K562 (cell line): ENCODE results near the gene CTF1.

Experiments used
- CHD7 ChIP-seq: fragments of 200-600 bp; sonication (generic); IDR thresholded peaks from one replicate; pipeline ENCODE4 v1.6.1; 2012; ENCODE audit warnings: mild to moderate bottlenecking, low read depth, low read length, inconsistent platforms
- CTCF ChIP-seq, 3 experiments: IDR thresholded peaks in 2 of 3; conservative IDR thresholded peaks in 1 of 3; 2 replicates each; pipeline ENCODE4 v1.5.1; 2011 to 2012; ENCODE audit warnings: low read length in 3 of 3, mild to moderate bottlenecking in 3 of 3, control low read depth in 2 of 3, improper control_type of control experiment in 1 of 3, inconsistent platforms in 1 of 3, low read depth in 1 of 3, mixed read lengths in 1 of 3, moderate library complexity in 1 of 3; ENCODE audit not compliant: insufficient read depth in 2 of 3
- EZH2 ChIP-seq: IDR thresholded peaks from 2 replicates; pipeline ENCODE4 v1.6.1; 2012; ENCODE audit warnings: low read depth, mild to moderate bottlenecking, inconsistent platforms, low read length, borderline replicate concordance
- FOXJ3 ChIP-seq: sonication (generic); formaldehyde crosslinking; IDR thresholded peaks from 2 replicates; pipeline ENCODE4 v1.4.0; 2020; ENCODE audit warnings: mild to moderate bottlenecking, missing genetic modification reagents
- MAFK ChIP-seq: IDR thresholded peaks from 2 replicates; pipeline ENCODE4 v1.6.1; 2011; ENCODE audit warnings: low read length, improper control_type of control experiment
- NRF1 ChIP-seq, 2 experiments: fragments of 450-650 bp; IDR thresholded peaks in 1 of 2; conservative IDR thresholded peaks in 1 of 2; 2 replicates each; pipeline ENCODE4 v1.6.1; 2014; ENCODE audit warnings: mild to moderate bottlenecking in 2 of 2
- POLR2AphosphoS5 ChIP-seq: IDR thresholded peaks from 2 replicates; pipeline ENCODE4 v1.6.1; 2011; ENCODE audit warnings: mild to moderate bottlenecking, low read depth, low read length, moderate library complexity; ENCODE audit not compliant: control insufficient read depth, insufficient read depth
- TRIM24 ChIP-seq, 2 experiments: fragments of 450-650 bp; IDR thresholded peaks; 2 replicates each; pipeline ENCODE4 v1.6.1; 2016
- YY1 ChIP-seq, 3 experiments: IDR thresholded peaks; 2 replicates each; pipeline ENCODE4 v1.6.1; 2011; ENCODE audit warnings: low read length in 2 of 3, mild to moderate bottlenecking in 2 of 3, moderate library complexity in 2 of 3, borderline replicate concordance in 1 of 3, control low read depth in 1 of 3, low read depth in 1 of 3; ENCODE audit not compliant: insufficient read depth in 3 of 3, insufficient replicate concordance in 2 of 3, control insufficient read depth in 1 of 3, insufficient read length in 1 of 3; ENCODE audit errors: extremely low read depth in 1 of 3
- ZNF174 ChIP-seq: fragments of 250-450 bp; sonication (Bioruptor Pico); IDR thresholded peaks from 2 replicates; pipeline ENCODE4 v1.4.0; 2020; ENCODE audit warnings: mild to moderate bottlenecking
- ZNF263 ChIP-seq: sonication (generic); formaldehyde crosslinking; IDR thresholded peaks from 2 replicates; pipeline ENCODE4 v1.8.0; 2022; ENCODE audit warnings: mild to moderate bottlenecking, missing genetic modification reagents, borderline replicate concordance
- ZNF282 ChIP-seq: sonication (generic); formaldehyde crosslinking; IDR thresholded peaks from 2 replicates; pipeline ENCODE4 v1.8.1; 2023; ENCODE audit warnings: missing genetic modification reagents
- TF ChIP-seq, protein P1 (sequence below): fragments of 250-450 bp; sonication (Bioruptor Pico); IDR thresholded peaks from 2 replicates; pipeline ENCODE4 v1.5.0; 2022; ENCODE audit warnings: mild to moderate bottlenecking

GRCh38 chr16:30948667-30949649 lies 52.5 kb downstream of the CTF1 start, which contains the start of gene ORAI3:
- no peak for TF ChIP-seq MAFK
- no peak for TF ChIP-seq ZNF263 (CRISPR knock-in tag)
- TF ChIP-seq FOXJ3 (CRISPR knock-in tag), result no peak
- TF ChIP-seq, protein P1, sequence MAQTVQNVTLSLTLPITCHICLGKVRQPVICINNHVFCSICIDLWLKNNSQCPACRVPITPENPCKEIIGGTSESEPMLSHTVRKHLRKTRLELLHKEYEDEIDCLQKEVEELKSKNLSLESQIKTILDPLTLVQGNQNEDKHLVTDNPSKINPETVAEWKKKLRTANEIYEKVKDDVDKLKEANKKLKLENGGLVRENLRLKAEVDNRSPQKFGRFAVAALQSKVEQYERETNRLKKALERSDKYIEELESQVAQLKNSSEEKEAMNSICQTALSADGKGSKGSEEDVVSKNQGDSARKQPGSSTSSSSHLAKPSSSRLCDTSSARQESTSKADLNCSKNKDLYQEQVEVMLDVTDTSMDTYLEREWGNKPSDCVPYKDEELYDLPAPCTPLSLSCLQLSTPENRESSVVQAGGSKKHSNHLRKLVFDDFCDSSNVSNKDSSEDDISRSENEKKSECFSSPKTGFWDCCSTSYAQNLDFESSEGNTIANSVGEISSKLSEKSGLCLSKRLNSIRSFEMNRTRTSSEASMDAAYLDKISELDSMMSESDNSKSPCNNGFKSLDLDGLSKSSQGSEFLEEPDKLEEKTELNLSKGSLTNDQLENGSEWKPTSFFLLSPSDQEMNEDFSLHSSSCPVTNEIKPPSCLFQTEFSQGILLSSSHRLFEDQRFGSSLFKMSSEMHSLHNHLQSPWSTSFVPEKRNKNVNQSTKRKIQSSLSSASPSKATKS (CRISPR knock-in tag), result no peak
- no peak for TF ChIP-seq CTCF (IDR thresholded peaks at IDR 0.05 in 2 of 3, conservative IDR thresholded peaks at IDR 0.05 in 1 of 3; ENCODE audit: insufficient read depth in 2 of 3, low read depth in 1 of 3, low read length in 3 of 3)
- peak; percentile 53 for TF ChIP-seq POLR2AphosphoS5
- TF ChIP-seq ZNF174, result no peak
- TF ChIP-seq ZNF282 (CRISPR knock-in tag), result no peak
- TF ChIP-seq EZH2, result no peak
- TF ChIP-seq NRF1 (conservative IDR thresholded peaks at IDR 0.05 in 1 of 2, IDR thresholded peaks at IDR 0.05 in 1 of 2), result no peak; a peak in 2 of 4 replicates
- TF ChIP-seq CHD7, result no peak
- 0 out of 4 replicates have a peak, but pooled peaks of 1 of the 2 experiments have one; percentile 24 for TF ChIP-seq TRIM24 (IDR thresholded peaks at IDR 0.05)
- no peak for TF ChIP-seq YY1 (IDR thresholded peaks at IDR 0.05; ENCODE audit: borderline replicate concordance in 1 of 3, control insufficient read depth in 1 of 3, extremely low read depth in 1 of 3, insufficient read depth in 3 of 3, insufficient read length in 1 of 3, insufficient replicate concordance in 2 of 3, low read depth in 1 of 3, low read length in 2 of 3)
